ENCODE measurements around the gene SNX19.
"Not testable (repeated sequence)": the region's sequence is repeated elsewhere in the genome, so short reads cannot be mapped to it uniquely, and the experiment has no call there.

Gene SNX19

GRCh38 chr11:130916238-130916855, at the start of gene SNX19:
Gene SNX19, minus strand, starts transcription at chr11:130916479. Its CDS starts 540 bp downstream, at chr11:130915939.
- DNase-seq, result peak; percentile 72 to 89 (median 81)

DNA sequence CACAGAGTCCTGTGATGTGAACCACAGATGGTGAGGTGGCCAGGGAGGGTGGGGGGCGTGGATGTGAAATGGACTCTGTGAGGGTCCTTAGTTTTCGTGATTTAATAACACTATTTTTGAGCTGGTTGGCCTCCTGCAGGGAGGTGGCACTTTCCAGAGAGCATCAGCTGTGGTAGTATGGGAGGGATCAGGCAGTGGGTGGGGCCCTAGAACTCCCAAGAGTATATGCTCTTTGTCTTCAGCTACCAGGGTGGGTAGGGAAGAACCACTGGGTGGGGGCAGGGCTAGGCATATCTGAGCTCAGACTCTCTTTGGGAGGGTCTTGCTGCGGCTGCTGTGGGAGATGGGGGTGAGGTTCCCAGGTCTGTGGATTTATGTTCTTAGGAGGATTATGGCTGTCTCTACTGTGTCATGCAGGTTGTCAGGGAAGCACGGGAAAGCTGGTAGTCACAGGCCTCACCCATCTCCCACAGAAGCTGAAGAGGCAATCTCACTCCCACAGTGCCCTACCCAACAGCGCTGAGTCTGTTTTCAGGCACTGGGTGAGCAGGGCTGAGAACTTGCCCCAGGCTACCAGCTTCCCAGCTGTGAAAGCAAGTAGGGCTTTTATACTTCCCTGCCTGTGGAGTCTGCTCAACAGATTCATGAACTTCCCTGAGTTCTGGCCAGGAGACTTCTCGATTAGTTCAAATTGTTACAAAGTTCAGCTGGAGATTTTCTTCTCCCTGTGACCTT, 47.9 kb upstream of the SNX19 start:
- DNase-seq, result no peak

DNA sequence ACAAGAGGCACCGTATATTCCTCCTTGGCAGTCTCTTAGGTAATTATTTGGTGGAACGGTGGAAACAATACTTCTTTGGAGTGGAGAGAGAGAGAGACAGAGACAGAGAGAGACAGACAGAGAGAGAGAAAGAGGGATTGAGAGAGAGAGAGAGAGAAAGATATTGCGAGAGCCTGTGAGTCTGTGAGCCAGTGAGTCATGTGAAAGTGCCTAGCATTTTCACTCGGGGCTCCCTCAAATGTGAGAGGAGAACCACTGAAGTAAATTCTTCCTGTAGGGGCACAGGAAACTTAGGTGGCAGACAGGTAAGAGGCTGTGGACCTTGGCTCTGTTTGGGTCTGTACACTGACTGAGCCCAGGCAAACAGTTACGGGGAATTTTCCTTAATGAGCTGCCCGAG, 31.6 kb upstream of the SNX19 start:
- no peak for DNase-seq

DNA sequence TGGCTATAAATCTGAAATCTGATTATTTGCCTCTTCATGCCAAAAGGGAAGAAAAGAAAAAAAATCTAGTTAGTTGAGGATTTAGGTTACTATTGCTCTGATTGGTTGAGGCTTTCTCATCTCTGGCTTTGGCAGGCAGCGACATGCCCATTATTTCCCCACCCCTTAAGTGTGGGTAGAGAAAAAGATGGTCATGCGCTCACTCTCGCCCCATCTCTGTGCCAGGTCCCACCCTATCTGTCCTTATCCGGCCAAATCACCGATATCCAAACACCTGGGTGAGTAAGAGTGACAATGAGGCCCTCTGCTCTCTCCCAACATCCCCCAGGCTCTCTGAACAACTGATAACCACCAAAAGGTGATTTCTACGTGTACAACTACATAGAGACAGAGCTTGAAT, 31.2 kb upstream of the SNX19 start:
- no peak for DNase-seq

GRCh38 chr11:130947058-130947457, 30.8 kb upstream of the SNX19 start:
- no peak for DNase-seq

- DNase-seq, result no peak
Observed at GRCh38 chr11:130945896-130946295, 29.6 kb upstream of the SNX19 start.

DNA sequence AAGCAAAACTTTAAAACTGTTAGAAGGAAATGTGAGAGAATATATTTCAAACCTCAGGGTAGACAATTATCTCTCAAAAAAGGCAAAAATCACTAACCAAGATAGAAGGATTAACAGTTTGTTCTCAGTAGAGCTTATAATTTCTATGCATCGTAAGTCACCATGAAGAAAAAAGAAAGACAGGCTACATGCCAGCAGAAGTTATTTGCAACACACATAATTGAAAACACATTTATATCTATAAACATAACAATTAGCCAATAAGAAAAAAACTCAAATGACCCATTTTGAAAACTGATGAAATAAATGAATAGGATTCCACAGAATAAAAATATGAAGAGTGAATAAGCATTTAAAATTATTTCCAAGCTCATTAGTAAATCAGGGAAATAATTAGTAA, 24.4 kb upstream of the SNX19 start:
- no peak for DNase-seq

DNA sequence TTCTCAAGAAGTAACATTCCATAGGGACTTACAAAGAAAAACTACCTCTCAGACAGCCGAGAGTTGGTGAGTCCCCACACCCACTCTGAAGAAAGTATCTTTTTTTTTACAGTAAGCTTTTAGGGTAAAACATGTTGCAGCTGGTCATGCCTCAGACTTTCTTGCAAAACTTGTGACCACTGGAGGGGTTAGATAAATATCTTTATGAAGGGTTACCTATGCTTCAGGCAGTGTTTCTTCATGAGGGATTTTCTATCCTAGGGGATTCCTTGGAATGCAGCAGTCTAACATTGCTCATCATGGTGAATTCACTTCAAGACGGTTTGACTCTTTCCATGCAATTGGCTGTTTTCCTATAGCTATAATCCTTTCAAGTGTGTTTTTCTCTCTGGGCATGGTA, 20.8 kb upstream of the SNX19 start:
- no peak for DNase-seq

- no peak for DNase-seq
Observed at GRCh38 chr11:130932086-130932712, 15.9 kb upstream of the SNX19 start.

DNA sequence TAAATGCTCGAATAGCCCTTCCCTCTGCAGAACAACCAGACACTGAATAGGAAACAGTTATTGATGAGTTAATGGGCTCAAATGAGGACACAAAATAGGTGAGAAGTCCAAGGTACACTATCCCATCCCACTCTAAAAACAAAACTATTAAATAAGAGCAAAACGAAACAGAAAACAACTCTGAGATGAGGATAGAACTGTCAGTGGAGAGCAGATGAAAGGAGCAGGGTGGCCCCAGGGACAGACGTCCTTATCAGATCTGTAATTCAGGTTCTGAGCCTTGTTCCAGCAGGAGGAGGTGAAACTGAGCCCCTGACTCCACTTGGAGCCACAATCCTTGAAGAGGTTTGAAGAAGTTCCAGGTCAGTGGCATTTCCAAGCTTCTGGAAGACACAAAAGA, 8.5 kb upstream of the SNX19 start:
- no peak for DNase-seq

GRCh38 chr11:130920612-130921011, 4.3 kb upstream of the SNX19 start:
- DNase-seq, result not testable (repeated sequence)

GRCh38 chr11:130918081-130918480, 1.8 kb upstream of the SNX19 start:
- no peak for DNase-seq

DNA sequence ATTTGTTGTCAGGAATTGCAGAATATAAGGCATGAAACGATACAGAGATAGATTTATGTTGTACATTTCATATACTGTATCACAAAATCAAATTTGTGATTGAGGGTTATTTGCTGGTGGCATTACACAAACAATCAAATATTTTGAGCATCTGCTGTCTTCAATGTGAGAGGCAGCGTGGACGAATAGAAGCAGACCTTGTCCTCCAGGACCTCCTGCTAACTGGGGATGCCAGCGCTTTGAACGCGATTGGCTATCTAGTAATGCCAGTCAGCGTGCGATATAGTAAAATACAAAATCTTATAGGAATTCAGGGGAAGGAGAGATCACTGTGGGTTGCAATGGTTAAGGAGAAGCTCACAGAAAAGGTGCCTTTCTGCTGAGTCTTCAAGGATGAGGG, 631 bp upstream of the SNX19 start:
- no peak for DNase-seq

- no peak for DNase-seq
Observed at GRCh38 chr11:130915603-130916237, 559 bp downstream of the SNX19 start.

- DNase-seq, result no peak
Observed at GRCh38 chr11:130913268-130913667, 3.0 kb downstream of the SNX19 start.

DNA sequence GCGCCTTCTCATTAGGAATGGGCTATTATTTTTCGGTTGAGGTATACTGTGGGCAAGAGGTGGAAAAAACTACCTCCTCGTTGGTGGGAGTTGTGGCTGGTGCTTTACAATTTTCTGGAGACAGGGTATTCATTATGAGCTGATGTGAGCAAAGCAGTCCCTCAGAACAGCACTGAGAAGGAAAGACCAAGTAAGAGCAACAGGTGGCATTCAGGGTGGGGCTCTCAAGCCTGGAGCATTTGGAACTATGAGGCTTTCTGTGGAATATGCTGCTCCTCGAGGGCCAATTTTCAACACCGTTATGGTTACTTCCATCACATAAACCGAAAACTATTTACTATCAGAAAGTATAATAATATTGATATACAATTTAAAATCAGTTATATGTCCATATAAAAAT, 3.7 kb downstream of the SNX19 start:
- DNase-seq, result no peak

DNA sequence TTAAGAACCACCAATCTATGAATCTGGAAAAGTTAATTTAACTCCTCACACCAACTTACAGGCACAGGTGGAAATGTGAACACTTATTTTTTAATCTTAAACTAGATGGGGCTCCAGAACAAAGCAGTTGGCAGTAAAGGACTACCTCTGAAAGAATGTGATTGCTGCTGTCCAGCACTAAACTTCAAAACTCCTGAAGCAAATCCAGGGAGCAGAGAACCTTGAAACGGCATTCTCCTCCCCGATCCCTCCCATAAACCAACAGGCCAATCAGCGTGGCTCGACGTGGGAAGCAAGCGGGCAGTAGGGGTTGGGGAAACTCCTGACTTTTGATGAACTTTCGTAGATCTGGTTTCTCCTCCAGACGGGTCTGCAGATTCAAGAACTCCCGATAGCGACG, 5.0 kb downstream of the SNX19 start:
- no peak for DNase-seq

GRCh38 chr11:130909650-130910049, 6.6 kb downstream of the SNX19 start:
- DNase-seq, result no peak

DNA sequence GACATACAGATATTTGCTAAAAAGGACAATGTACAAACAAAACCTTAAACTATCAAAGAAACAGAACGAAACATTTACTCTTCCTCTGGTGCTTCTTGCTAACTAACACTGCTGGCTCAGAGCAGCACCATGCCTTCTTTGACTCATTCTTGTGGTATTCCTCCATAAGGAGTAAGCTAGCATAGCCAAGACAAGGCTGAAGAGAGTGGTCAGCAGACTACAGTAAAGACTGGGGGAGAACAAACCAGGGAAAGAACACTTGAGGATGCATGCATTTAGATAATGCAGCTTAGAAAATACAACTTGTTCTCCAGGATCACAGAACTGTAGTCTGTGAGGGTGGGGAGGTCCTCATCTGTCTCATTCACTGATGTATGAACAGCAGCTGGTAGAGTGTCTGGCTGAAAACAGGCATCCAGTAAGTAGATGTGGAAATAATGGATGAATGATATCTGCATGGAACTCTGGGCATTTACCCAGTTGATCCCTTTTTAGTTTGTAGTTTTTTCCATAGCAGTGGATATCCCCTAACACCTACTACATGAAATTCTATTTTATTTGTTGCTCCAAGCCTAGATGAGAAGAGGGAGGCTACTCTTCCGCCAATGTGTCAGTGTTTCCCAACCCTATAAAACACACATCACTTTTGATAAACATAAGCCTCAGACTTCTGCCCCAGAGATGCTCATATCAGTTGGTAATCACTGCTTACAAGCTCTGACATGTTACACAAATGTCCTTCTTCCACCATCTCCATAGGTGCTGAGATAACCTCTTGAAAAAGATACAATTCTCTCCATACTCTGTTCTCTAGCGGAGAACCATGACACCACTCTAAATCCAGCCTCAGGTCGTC, 7.3 kb downstream of the SNX19 start:
- DNase-seq, result no peak

- no peak for DNase-seq
Observed at GRCh38 chr11:130908061-130908460, 8.2 kb downstream of the SNX19 start.

DNA sequence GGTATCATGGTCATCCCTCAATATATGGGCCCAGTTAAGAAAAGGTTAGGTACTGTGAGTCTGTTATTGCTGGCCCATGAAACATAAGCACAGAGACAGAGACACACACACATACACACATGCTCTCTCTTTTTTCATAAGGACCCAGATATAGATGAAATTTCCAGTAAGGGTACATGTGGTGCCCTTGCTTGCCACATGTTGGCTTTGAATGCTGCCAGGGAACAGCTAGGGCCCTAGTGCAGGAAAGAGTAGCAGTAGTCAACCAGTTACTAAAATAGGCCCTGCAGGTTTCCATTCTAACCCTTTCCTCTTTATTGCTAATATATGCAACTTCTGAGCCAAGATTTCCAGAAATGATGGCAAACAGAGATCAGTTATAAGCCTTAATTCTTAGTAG, 9.1 kb downstream of the SNX19 start:
- DNase-seq, result no peak

GRCh38 chr11:130906616-130907015, 9.7 kb downstream of the SNX19 start:
- no peak for DNase-seq

- DNase-seq, result no peak
Observed at GRCh38 chr11:130905512-130905911, 10.8 kb downstream of the SNX19 start.
